ENCODE data around the gene LAMA1. TPM values are rescaled to one million over a fixed set of nuclear protein-coding genes. Genes with fewer than 3 reads are reported as not detected.

LAMA1 gene
- total and polyA plus RNA-seq, 2 experiments from 2014 or later, result 11.4 to 36.8 TPM

DNA sequence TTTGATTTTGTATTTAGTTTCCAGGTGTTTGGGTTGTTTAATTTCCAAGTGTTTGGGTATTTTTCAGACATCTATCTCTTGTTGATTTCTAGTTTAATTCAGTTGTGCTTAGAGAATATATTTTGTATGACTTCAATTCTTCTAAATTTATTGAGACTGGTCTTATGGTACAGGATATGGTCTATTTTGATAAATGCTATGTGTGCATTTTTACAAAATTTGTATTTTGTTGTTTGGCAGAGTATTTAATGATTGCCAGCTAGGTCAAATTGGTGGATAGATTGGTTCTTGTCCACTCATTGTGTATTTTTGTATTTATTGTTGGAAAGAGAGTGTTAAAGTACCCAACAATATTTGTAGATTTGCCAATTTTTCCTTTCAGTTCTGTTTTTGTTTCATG lies 23.7 kb upstream of the LAMA1 start:
- Histone ChIP-seq H3K4me3 (no peak overlapping the region), H3K4me1 (ENCODE audit: low read depth) (no peaks in the 10 kb centered on the region), H3K9me3 (ENCODE audit: low read depth) (no peaks in the 10 kb centered on the region), H3K36me3 (no peaks in the 10 kb centered on the region), H3K27ac (no peak overlapping the region), H3K27me3 (no peaks in the 10 kb centered on the region)
- no peak for DNase-seq (ENCODE audit: low read depth in 1 of 2, low spot score in 1 of 2)
- TF ChIP-seq, protein P1, sequence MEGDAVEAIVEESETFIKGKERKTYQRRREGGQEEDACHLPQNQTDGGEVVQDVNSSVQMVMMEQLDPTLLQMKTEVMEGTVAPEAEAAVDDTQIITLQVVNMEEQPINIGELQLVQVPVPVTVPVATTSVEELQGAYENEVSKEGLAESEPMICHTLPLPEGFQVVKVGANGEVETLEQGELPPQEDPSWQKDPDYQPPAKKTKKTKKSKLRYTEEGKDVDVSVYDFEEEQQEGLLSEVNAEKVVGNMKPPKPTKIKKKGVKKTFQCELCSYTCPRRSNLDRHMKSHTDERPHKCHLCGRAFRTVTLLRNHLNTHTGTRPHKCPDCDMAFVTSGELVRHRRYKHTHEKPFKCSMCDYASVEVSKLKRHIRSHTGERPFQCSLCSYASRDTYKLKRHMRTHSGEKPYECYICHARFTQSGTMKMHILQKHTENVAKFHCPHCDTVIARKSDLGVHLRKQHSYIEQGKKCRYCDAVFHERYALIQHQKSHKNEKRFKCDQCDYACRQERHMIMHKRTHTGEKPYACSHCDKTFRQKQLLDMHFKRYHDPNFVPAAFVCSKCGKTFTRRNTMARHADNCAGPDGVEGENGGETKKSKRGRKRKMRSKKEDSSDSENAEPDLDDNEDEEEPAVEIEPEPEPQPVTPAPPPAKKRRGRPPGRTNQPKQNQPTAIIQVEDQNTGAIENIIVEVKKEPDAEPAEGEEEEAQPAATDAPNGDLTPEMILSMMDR (IDR thresholded peaks at IDR 0.05; ENCODE audit: low read depth, low read length), result no peak

DNA sequence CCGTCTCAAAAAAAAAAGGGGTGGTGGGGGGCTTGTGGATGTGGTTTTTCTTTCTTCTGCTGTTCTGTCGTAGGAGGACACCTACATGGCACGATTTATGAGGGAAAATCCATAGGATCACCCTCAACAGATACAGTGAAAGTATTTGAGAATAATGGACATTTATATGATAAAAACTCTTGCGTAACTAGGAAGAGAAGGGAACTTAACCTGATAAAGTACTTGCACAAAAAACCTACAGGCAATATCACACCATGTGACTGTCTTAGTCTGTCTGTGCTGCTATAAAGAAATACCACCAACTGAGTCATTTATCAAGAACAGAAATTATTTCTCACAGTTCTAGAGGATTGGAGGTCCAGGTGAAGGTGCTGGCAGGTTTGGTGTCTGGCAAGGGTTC lies 21.8 kb upstream of the LAMA1 start:
- no peaks in the 10 kb centered on the region for H3K4me1 ChIP-seq (ENCODE audit: low read depth)
- no peak overlapping the region for H3K4me3 ChIP-seq
- H3K27me3 ChIP-seq, result no peaks in the 10 kb centered on the region
- TF ChIP-seq, protein P1 (IDR thresholded peaks at IDR 0.05; ENCODE audit: low read depth, low read length), result no peak
- no peak for DNase-seq (ENCODE audit: low read depth in 1 of 2, low spot score in 1 of 2)
- H3K27ac ChIP-seq, result no peak overlapping the region
- H3K9me3 ChIP-seq (ENCODE audit: low read depth), result no peaks in the 10 kb centered on the region
- no peaks in the 10 kb centered on the region for H3K36me3 ChIP-seq

DNA sequence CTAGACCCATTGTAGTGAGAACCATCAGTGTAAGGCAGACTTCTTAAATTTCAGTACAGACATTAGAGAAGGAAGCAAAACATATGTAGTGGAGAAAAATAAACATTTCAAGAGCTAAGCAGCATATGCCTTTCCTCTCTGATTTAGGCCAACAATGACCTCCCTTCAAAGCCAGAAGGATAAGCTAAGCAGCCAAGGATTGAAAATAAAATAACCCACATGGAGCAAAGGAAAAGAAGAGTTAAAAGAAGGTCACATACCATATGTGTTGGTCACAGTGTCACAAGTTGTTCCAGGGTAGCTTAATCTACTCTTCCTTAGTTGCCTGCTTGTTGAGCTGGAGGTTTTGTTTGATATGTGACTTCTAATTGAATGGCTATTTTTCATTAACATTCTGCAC lies 15.6 kb upstream of the LAMA1 start:
- H3K4me3 ChIP-seq, result no peak overlapping the region
- DNase-seq (ENCODE audit: low read depth in 1 of 2, low spot score in 1 of 2), result peak in 1 of 2 donors; percentile 52
- H3K27ac ChIP-seq, result no peak overlapping the region
- TF ChIP-seq, protein P1 (IDR thresholded peaks at IDR 0.05; ENCODE audit: low read depth, low read length), result no peak
- H3K27me3 ChIP-seq, result no peaks in the 10 kb centered on the region
- H3K4me1 ChIP-seq (ENCODE audit: low read depth), result peaks cover 3% of the 10 kb centered on the region
- H3K36me3 ChIP-seq, result no peaks in the 10 kb centered on the region
- no peaks in the 10 kb centered on the region for H3K9me3 ChIP-seq (ENCODE audit: low read depth)

DNA sequence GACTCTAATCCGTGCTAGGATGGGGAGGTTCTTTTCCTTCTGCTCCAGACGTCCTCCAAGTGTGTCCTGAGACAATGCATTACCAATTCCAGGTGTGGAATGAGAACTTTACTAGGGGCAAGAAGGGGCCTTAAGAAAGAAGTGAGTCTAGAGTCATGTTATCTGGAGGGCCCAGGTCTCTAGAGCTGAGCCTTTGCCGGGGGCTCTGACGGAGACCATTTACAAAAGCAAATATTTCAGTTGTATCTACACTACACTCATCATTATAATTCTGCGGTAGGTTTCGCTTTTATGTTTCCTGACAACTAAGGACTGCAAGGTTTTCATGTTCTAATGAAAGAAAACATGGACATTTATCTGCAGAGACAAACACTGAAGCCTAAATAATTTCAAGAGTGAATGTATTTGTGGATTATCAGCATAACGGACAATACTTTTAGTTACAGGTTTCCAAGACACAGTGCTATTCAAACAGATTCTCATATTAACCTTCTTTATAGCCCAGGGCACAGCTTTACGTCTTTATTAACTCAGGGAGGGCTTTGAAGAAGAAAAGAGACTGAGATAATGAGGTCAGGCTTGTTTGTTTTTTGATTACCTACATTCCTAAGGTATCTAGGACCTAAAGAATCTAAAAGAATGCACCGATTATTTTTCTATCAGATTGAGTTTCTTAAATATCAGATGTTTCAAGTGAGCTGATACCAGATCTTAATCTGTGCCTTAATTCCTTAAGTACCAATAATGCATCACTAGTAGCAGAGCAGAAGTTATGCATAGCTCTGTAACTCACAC lies 15.0 kb upstream of the LAMA1 start:
- Histone ChIP-seq H3K27me3 (no peaks in the 10 kb centered on the region), H3K9me3 (ENCODE audit: low read depth) (no peaks in the 10 kb centered on the region), H3K36me3 (no peaks in the 10 kb centered on the region), H3K4me1 (ENCODE audit: low read depth) (peaks cover 3% of the 10 kb centered on the region), H3K4me3 (no peak overlapping the region), H3K27ac (no peak overlapping the region)
- DNase-seq (ENCODE audit: low read depth in 1 of 2, low spot score in 1 of 2), result no peak
- TF ChIP-seq, protein P1 (IDR thresholded peaks at IDR 0.05; ENCODE audit: low read depth, low read length), result no peak

DNA sequence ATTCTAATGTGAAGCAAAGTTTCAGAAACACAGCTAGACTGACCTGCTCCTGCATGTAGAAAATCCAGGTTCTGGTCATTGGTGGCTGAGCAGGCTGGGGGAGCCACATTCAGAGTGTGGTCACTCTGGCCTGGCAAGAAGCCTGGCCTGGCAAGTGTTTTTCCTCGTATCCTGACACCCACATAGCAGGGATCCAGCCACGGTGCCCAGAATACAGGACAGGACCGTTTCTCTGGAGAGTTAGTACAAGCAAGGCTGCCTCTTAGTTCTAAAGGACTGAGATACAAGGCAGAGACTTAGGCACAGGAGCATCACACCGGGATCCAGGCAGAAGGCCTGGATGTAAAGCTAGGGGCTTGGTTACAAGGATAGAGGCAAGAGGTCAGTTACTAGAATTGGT lies 4.8 kb upstream of the LAMA1 start:
- no peak overlapping the region for H3K27ac ChIP-seq
- H3K9me3 ChIP-seq (ENCODE audit: low read depth), result no peaks in the 10 kb centered on the region
- H3K4me3 ChIP-seq, result no peak overlapping the region
- no peaks in the 10 kb centered on the region for H3K4me1 ChIP-seq (ENCODE audit: low read depth)
- no peaks in the 10 kb centered on the region for H3K27me3 ChIP-seq
- no peak for DNase-seq (ENCODE audit: low read depth in 1 of 2, low spot score in 1 of 2)
- no peaks in the 10 kb centered on the region for H3K36me3 ChIP-seq
- TF ChIP-seq, protein P1 (IDR thresholded peaks at IDR 0.05; ENCODE audit: low read depth, low read length), result no peak

All from cardiac muscle cell (in vitro differentiated cells and primary cell).